Muscle of back (tissue), 11 donors: ENCODE data around the gene ASZ1. TPM values are rescaled to one million over a fixed set of nuclear protein-coding genes. Genes with fewer than 3 reads are reported as not detected.

ENCODE experiments used
- DNase-seq, 3 donors: peaks; one replicate each; pipeline versions ENCODE4 v3.0.0 to v3.0.0-alpha.2; 2013
- polyA plus RNA-seq, 10 donors: library from polyadenylated mRNA; unstranded; fragments of 120-200 nt; gene quantifications; one replicate each; pipeline ENCODE4 v1.2.1, GENCODE V29; 2013; ENCODE audit not compliant: insufficient read length in 10 of 10

ASZ1 gene
- polyA plus RNA-seq, 10 donors: 0.05 to 0.09 (median 0.08) TPM; not detected in 6

- no peak for DNase-seq
Observed at GRCh38 chr7:117403737-117404136, 23.6 kb downstream of the ASZ1 start.

- no peak for DNase-seq
Observed at GRCh38 chr7:117402109-117402508, 25.2 kb downstream of the ASZ1 start.

GRCh38 chr7:117401293-117402002 is 25.8 kb downstream of the ASZ1 start:
- DNase-seq: no peak

- DNase-seq: no peak
Observed at GRCh38 chr7:117399820-117400422, 27.4 kb downstream of the ASZ1 start.

- DNase-seq: no peak
Observed at GRCh38 chr7:117395743-117396142, 31.6 kb downstream of the ASZ1 start.

- DNase-seq: no peak
Observed at GRCh38 chr7:117393781-117394180, 33.5 kb downstream of the ASZ1 start.

- DNase-seq: no peak
Observed at GRCh38 chr7:117389871-117390270, 37.4 kb downstream of the ASZ1 start.

- DNase-seq: peak in 1 of 3 donors; percentile 27
Observed at GRCh38 chr7:117386110-117386706, 41.1 kb downstream of the ASZ1 start.

GRCh38 chr7:117385363-117386109 is 41.8 kb downstream of the ASZ1 start:
- peak; percentile 6 to 28 (median 10) for DNase-seq

- DNase-seq: no peak
Observed at GRCh38 chr7:117384688-117385362, 42.5 kb downstream of the ASZ1 start.

GRCh38 chr7:117383483-117384189 is 43.7 kb downstream of the ASZ1 start:
- DNase-seq: no peak

GRCh38 chr7:117383046-117383445 is 44.2 kb downstream of the ASZ1 start:
- DNase-seq: no peak

- no peak for DNase-seq
Observed at GRCh38 chr7:117381362-117381761, 45.9 kb downstream of the ASZ1 start.

- DNase-seq: no peak
Observed at GRCh38 chr7:117375380-117375779, 51.9 kb downstream of the ASZ1 start.

GRCh38 chr7:117372073-117372472 is 55.2 kb downstream of the ASZ1 start:
- no peak for DNase-seq

- DNase-seq: no peak
Observed at GRCh38 chr7:117364339-117365080, 62.8 kb downstream of the ASZ1 start.

GRCh38 chr7:117362294-117362888 is 64.9 kb downstream of the ASZ1 start:
- no peak for DNase-seq

GRCh38 chr7:117350027-117350426 is 77.3 kb downstream of the ASZ1 start:
- no peak for DNase-seq

- DNase-seq: no peak
Observed at GRCh38 chr7:117349570-117349969, 77.7 kb downstream of the ASZ1 start.
